HG03159 (cell line): ENCODE results near the gene ERCC1.

Source experiments
- ATAC-seq: cut with Tn5 transposase; IDR thresholded peaks from one replicate; pipeline ENCODE4 v1.9.1; 2021; ENCODE audit warnings: mild to moderate bottlenecking, moderate library complexity; ENCODE audit not compliant: unreplicated experiment

Gene ERCC1

GRCh38 chr19:45423589-45424190 lies at the start of gene ERCC1:
Gene ERCC1, minus strand, starts transcription at chr19:45423917. Its CDS starts 543 bp downstream, at chr19:45423374.
- ATAC-seq, result peak; percentile 58

GRCh38 chr19:45473367-45473681 lies 49.6 kb upstream of the ERCC1 start:
- ATAC-seq, result no peak

- no peak for ATAC-seq
These were observed 49.0 kb upstream of the ERCC1 start for GRCh38 chr19:45472563-45473366.

GRCh38 chr19:45471931-45472562 lies 48.3 kb upstream of the ERCC1 start:
- no peak for ATAC-seq

GRCh38 chr19:45471111-45471930 lies 47.6 kb upstream of the ERCC1 start:
- ATAC-seq, result no peak

- ATAC-seq, result no peak
These were observed 47.0 kb upstream of the ERCC1 start for GRCh38 chr19:45470762-45471081.

- no peak for ATAC-seq
These were observed 46.4 kb upstream of the ERCC1 start for GRCh38 chr19:45469945-45470761.

GRCh38 chr19:45469132-45469944 lies 45.6 kb upstream of the ERCC1 start:
- ATAC-seq, result peak; percentile 56

GRCh38 chr19:45468803-45469131 lies 45.0 kb upstream of the ERCC1 start:
- no peak for ATAC-seq

- no peak for ATAC-seq
These were observed 44.5 kb upstream of the ERCC1 start for GRCh38 chr19:45468159-45468651.

GRCh38 chr19:45467456-45468158 lies 43.9 kb upstream of the ERCC1 start, which contains the start of gene FOSB:
Gene FOSB, plus strand, starts transcription at chr19:45467996. Its CDS starts 591 bp downstream, at chr19:45468587.
- ATAC-seq, result peak; percentile 39

GRCh38 chr19:45467115-45467455 lies 43.4 kb upstream of the ERCC1 start:
- no peak for ATAC-seq

GRCh38 chr19:45464852-45465441 lies 41.2 kb upstream of the ERCC1 start:
- ATAC-seq, result no peak

- no peak for ATAC-seq
These were observed 40.6 kb upstream of the ERCC1 start for GRCh38 chr19:45464274-45464673.

- ATAC-seq, result no peak
These were observed 39.5 kb upstream of the ERCC1 start for GRCh38 chr19:45463241-45463640.

- ATAC-seq, result no peak
These were observed 38.5 kb upstream of the ERCC1 start for GRCh38 chr19:45462174-45462573.

- no peak for ATAC-seq
These were observed 37.2 kb upstream of the ERCC1 start for GRCh38 chr19:45460807-45461347.

GRCh38 chr19:45457776-45458175 lies 34.1 kb upstream of the ERCC1 start:
- no peak for ATAC-seq

GRCh38 chr19:45456500-45456815 lies 32.7 kb upstream of the ERCC1 start:
- no peak for ATAC-seq
